HG02763 (cell line): ENCODE results near the gene XPC.
"Not testable (repeated sequence)": the region's sequence is repeated elsewhere in the genome, so short reads cannot be mapped to it uniquely, and the experiment has no call there.

ENCODE experiments used
- ATAC-seq: cut with Tn5 transposase; IDR thresholded peaks from one replicate; pipeline ENCODE4 v1.9.1; 2021; ENCODE audit warnings: mild to moderate bottlenecking, moderate library complexity; ENCODE audit not compliant: unreplicated experiment

XPC gene

DNA sequence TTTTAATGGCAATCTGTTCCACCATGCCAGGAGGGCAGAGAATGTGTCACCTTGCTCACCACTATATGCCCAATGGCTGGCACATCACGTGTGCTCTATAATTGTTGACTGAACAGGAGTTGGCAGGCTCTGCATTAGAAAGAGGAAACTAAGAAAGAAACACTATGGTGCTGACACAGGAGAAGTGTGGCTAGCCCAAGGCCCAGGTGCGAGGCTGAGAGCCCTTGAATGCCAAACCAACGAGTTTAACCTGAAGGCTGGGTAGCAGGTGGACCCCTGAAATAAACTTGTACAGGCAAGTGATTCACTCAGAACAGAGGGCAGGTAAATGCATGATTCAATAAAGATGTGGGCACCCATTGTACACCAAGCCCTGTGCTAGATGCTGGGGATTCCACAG lies 56.1 kb downstream of the XPC start:
- ATAC-seq, result no peak

DNA sequence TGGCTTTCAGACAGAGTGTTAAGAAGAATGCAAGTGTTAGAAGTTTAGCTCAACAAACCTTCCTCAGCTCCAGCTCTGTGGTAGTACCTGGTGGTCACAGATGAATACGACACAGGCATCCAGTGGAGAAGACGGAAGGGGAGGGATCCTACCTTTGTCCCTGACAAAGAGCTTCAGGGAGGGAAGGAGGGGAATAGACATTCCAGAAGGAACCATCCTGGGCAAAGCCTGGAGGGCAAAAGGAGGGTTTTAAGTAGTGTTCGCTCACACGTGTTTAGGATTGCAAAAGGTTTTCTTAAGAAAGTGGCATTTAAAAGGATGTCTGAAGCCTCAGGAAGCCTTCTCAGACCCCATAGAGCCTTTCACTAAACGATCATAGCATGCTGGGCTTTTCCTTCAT lies 56.5 kb downstream of the XPC start:
- ATAC-seq, result no peak

DNA sequence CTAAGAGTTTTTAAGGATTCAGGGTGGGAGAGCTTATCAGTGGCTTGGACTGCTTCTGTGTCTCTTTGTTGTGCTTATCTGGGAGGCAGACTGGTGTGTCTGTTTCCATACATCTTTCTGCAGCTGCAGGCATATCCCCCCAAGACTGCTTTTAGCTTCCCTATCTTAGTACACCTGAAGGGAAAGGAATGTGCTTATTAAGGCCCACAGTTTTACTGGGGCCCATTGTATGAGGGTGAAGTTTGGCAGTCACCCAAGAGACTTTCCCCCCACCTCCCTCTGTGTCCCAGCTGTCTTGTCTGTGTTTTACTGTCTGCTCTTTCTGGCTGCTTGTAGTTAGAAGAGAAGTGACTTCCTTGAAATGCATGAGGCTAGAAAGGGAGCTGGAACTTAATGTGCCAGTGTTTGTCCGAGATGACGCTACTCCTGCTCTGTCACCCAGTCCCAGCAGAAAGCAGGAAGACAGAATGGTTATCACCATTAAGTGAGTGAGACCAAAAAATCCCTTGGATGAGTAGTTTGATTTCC lies 57.4 kb downstream of the XPC start:
- ATAC-seq, result not testable (repeated sequence)

DNA sequence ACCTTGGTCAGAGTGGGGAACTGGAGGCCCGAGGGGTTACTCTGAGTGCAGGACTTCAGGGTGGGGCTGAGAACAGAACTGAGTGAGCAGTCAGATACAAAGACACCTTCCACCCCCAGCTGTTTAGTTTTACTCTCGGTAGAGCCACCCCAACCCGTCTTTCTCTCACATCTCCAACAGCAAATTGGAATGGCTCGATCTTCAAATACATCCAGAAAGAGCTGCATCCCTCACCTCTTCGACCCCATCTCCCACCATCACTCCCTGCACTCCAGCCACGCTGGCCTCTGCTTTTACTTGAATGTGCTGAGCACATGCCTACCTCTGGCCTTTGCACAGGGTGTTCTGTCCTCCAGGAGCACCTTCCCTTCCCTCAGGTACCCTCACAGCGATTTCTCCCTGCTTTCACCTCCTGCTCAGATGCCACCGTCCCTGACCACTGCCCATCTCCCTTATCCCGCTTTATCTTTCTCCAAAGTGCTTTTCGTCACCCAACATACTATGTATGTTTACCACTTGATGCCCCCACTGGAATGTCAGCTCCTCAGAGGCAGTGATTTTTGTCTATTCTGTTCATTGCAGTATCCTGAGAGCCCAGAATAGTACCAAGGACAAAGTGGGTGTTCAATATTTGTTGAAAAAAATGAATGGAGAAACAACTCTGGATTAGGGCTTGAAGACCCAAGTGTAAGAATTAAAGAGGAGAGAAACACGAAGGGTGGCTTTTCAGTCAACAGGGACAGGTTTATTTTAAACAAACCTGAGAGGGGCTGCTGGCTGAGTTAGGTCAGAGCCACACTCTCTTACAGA lies 58.1 kb downstream of the XPC start:
- no peak for ATAC-seq

DNA sequence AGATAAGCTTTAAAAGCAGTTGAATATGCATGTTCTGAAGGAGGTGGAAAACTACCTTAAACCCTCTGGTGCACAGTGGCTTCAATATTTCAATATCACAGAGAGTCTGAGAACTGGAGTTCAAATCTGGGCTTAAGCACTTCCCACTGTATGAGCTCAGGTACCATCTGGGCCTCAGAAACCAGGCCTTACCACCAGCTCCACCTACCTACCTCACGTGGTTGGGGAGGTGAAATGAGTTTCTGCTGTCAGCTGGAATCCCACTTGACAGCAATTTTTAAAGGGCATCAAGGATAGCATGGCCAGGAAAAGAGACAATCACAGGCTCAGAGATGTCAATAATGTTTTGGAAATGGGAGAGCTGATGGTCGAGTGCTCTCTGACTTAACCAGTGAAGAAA lies 58.8 kb downstream of the XPC start:
- no peak for ATAC-seq

DNA sequence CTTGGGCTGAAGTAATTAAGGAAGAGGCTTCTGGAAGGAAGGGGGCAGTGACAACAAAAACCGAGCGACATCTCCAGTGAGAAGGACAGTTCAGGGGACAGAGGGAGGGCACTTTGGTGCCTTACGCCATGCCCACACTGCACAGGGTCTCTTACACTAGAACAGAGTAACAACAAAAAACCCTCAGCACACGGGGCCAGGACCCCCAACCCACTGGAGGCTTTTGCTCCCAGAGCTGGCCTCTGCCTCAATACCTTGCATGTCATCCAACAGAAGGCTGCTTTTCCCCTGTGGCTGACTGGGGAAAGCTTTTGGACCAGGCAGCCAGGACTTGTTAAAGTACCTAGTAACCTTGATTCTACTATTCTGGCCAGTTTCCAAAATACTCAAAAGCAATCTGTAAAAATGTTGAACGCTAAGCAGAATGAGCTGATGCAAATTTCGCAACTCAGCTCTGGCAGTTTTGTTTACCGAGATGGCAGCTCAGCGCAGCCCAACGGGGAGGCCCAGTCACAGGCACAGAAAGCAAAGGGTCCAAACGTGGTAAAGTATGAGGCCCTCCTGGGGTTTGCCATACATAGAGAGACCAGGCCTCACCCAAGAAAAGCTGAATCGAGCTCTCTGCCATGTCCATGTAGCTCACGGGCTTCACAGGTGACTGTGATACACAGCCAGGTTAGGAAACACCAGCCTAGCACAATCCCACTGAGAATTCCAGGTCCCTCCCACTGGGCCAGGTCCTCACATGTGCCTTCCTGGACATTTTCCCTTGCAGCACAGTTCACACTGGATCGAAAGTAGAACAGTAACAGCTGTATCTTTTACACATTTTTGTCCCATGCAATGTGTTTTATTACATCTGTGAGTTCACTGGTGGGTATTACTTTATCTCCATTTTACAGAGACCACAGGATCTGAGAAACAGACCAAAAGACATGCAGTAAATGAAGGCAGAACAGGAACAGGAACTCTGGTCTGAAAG lies 59.7 kb downstream of the XPC start:
- no peak for ATAC-seq

DNA sequence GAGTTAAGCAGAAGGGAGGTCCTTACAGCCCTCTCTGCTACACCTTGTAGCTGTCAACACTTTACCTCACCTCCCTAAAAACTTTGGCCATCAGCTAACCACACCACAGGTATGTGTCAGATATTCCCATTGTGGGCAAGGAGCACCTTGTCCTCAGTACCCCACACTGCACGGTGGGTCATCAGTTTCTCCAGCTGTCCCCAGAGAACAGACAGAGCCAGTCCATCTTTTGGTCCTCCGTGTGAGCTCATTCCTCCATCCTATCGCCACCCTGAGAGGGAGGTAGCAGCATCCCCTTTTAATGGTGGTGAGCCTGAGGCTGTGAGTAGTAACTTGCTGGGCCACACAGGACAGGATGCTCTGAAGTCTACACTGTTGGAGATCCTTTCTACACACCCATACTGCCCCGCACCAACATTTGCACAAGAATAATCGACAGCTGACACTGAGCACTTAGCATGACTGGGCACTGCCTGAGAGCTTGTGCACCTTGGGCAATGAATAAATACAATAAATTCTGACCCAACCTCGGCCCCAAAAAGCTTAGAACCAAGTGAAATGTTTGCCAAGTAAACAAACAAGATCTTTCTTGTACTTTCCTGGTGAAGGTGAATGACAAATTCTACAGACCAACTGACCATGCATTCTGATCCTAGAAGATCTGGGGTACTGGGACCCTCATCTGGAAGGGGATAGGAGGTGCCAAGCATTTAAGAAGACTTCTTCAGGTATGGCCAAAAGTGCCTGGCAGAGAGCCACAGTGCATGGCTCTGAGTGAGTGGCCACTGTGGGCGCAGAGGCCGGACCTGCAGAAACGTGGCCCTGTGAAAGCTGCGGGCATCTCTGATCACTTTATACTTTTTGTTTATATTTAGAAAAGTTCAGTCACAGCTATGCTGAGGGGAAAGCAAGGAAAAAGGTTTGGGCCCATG lies 60.7 kb downstream of the XPC start:
- ATAC-seq, result no peak

DNA sequence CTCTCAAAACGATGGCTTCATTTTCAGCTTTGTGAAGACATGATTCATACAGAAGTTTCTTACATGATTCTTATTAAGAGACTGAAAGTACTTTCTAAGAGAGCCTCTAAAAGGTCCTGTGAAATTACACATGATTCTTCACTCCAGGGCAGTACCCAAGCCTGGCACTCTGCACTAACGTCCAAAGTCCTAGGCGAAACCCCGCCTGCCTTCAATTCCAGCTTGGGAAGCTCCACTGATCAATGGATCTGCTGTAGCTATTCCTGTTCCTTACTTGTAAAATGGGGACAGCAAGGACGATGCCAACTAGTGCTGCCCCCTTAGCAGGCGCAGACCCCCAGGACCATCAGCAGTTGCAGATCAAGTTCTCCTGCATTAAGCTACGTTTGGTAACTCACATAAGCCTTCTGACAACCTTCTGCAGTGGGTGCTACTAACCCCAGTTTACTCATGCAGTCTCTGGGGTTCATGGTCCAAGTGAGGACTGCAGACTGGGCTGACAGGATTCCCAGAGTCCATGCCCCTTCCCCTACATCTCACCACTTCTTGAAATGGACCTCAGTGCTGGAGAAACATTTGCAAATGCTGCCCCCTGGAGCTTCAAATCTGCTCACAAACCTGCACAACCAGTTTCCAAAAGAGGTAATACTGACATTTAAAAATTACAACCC lies 64.3 kb downstream of the XPC start:
- ATAC-seq, result no peak

DNA sequence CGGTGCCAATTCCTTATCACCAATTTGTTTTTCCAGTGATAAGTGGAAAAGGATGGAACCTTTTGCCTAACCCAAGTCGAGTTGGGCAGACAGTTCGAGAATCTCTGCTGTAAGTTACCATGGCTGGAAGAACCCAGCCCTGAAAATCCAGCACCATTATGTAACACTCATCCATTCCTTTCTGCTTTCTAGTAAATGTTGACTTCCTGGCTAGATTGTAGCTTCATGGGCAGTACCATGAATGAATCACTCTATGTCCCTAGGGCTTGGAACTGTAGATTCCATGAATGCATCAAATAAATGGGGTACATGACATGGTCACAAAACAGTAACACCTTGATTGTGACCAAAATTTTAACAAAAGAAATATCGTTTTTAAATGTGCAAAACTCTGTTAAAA lies 67.7 kb downstream of the XPC start:
- ATAC-seq, result no peak

DNA sequence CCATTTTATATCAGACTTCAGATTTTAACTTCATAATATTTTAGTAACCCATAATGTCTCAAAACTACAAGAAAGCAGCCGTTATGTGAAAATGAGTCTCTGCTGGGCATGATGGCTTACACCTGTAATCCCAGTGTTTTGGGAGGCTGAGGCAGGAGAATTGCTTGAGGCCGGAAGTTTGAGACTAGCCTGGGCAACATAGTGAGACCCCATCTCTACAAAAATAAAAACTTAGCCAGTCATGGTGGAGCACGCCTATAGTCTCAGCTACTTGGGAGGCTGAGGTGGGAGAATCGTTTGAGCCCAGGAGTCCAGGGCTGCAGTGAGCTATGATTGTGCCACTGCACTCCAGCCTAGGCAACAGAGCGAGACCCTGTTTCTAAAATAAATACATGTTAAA lies 68.6 kb downstream of the XPC start:
- ATAC-seq, result not testable (repeated sequence)

DNA sequence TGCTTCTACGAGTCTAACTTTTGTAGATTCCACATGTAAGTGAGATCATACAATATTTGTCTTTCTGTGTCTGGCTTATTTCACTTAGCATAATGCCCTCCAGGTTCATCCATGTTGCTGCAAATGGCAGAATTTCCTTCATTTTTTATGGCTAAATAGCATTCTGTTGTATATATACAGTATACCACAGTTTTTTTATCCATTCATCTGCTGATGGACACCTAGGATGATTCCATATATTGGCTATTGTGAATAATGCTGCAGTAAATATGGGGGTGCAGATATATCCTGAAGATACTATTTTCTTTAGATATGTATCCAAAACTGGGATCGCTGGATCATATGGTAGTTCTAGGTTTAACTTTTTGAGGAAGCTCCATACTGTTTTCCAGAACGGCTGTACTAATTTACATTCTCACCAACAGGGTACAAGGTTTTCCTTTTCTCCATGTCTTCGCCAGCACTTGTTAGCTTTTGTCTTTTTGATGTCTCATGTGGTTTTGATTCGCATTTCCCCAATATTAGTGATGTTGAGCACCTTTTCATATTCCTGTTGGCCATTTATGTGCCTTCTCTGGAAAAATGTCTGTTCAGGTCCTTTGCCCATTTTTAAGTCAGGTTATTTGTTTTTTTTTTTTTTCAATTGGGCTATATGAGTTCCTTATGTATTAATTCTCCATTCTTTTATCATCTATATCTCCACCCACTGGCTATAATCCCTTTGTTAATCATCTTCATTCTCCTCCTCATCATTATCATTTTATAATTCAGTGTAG lies 80.6 kb downstream of the XPC start:
- no peak for ATAC-seq

DNA sequence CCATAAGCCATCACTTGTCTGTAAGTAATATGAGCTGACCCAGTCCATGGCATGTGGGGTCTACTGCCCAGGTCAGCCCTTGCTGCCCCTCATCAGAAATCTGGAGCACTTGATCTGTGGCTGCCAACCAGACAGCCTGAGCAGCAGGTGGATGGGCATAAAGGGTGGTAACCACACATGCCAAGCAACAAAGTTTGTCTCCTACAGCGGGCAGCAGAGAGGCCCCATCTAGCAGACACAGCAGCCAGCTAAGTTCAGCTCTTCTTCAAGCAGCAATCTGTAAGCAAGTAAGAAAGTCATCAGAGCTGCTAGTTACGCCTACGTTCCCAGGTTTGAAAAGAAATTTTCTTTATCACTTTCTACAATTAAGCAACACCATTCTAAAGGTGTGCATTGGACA lies 81.7 kb downstream of the XPC start:
- no peak for ATAC-seq
